ENCODE data around the gene THAP3. TPM values are rescaled to one million over a fixed set of nuclear protein-coding genes. Genes with fewer than 3 reads are reported as not detected.

Gene THAP3
- total and polyA plus RNA-seq, 9 of the 15 experiments (the other 6 are each of a cell fraction or from before 2014, with no cell fraction given) = 1.9 to 31.2 (median 18.2) TPM

DNA sequence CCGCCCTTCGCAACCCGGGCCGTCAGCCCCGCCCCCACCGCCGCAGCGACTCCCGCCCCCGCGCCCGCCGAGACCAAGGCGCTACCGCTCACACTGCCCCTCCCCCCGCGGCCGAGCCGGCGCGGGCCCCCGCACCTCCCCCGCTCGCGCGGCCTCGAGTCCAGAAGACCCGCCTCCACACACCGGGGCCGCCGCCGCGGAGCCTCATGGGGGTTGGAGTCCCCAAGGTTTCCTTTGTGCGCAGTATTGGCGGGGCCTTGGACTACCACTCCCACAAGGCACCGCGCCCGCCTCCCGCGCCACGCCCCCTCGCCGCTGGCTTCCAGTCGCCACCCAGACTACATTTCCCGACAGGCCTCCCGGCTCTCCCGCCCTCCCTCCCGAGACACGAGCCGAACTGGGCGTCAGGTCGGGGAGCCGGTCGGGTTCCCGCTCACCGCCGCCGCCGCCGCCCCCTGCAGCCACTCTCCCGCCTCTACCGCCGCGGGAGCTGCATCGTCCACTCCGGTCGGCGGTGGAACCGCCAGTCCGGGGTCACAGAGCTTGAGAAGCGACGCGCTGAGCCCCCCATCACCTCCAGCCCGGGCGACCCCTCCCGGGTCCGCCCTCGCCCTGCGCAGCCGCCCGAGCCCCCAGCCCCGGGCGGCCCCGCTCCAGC, 11.2 kb upstream of the THAP3 start, which contains the start of gene PHF13 (continued):
- TF ChIP-seq NONO (IDR thresholded peaks at IDR 0.05; ENCODE audit: low read depth in 2 of 2, low read length in 1 of 2) (peak; percentile 32 to 43; a peak in 1 of 4 replicates), NCOA1 (IDR thresholded peaks at IDR 0.05; ENCODE audit: low read depth) (no peak), ZNF217 (CRISPR knock-in tag; IDR thresholded peaks at IDR 0.05) (no peak), CSDE1 (IDR thresholded peaks at IDR 0.05) (no peak), ZFP1 (CRISPR knock-in tag; IDR thresholded peaks at IDR 0.05) (no peak), KDM2B (CRISPR knock-in tag; IDR thresholded peaks at IDR 0.05) (0 out of 2 replicates have a peak, but pooled peaks have one; percentile 49), ZNF133 (CRISPR knock-in tag; IDR thresholded peaks at IDR 0.05) (no peak), BHLHE40 (IDR thresholded peaks at IDR 0.05; ENCODE audit: low read length) (no peak), TOE1 (IDR thresholded peaks at IDR 0.05; ENCODE audit: borderline replicate concordance) (no peak; the same call in 1 of the 2 replicates), TOE1 (CRISPR knock-in tag; IDR thresholded peaks at IDR 0.05; ENCODE audit: borderline replicate concordance, low read depth) (no peak), RBM34 (IDR thresholded peaks at IDR 0.05; ENCODE audit: borderline replicate concordance, insufficient read depth, low read length) (no peak), ZNF239 (CRISPR knock-in tag; IDR thresholded peaks at IDR 0.05) (no peak), HMG20B (CRISPR knock-in tag; IDR thresholded peaks at IDR 0.05) (no peak), SRSF7 (optimal IDR thresholded peaks at IDR 0.05; ENCODE audit: low read depth, low read length) (no peak), ZNF175 (CRISPR knock-in tag; IDR thresholded peaks at IDR 0.05; ENCODE audit: low read depth) (peak; percentile 80; the same call in 1 of the 2 replicates), ZNF124 (CRISPR knock-in tag; IDR thresholded peaks at IDR 0.05) (no peak; the same call in 1 of the 2 replicates), SETDB1 (IDR thresholded peaks at IDR 0.05; ENCODE audit: low read length) (no peak), TFAM (CRISPR knock-in tag; conservative IDR thresholded peaks at IDR 0.05) (no peak), NBN (IDR thresholded peaks at IDR 0.05; ENCODE audit: low read depth) (no peak), ZNF3 (CRISPR knock-in tag; IDR thresholded peaks at IDR 0.05) (no peak), ZNF76 (CRISPR knock-in tag; IDR thresholded peaks at IDR 0.05; ENCODE audit: borderline replicate concordance) (no peak), ZNF644 (tag; IDR thresholded peaks at IDR 0.05; ENCODE audit: low read depth) (peak; percentile 97)
- TF ChIP-seq, protein P1, sequence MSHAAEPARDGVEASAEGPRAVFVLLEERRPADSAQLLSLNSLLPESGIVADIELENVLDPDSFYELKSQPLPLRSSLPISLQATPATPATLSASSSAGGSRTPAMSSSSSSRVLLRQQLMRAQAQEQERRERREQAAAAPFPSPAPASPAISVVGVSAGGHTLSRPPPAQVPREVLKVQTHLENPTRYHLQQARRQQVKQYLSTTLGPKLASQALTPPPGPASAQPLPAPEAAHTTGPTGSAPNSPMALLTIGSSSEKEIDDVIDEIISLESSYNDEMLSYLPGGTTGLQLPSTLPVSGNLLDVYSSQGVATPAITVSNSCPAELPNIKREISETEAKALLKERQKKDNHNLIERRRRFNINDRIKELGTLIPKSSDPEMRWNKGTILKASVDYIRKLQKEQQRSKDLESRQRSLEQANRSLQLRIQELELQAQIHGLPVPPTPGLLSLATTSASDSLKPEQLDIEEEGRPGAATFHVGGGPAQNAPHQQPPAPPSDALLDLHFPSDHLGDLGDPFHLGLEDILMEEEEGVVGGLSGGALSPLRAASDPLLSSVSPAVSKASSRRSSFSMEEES (CRISPR knock-in tag; IDR thresholded peaks at IDR 0.05) = no peak
- TF ChIP-seq, protein P2, sequence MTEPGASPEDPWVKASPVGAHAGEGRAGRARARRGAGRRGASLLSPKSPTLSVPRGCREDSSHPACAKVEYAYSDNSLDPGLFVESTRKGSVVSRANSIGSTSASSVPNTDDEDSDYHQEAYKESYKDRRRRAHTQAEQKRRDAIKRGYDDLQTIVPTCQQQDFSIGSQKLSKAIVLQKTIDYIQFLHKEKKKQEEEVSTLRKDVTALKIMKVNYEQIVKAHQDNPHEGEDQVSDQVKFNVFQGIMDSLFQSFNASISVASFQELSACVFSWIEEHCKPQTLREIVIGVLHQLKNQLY (CRISPR knock-in tag; conservative IDR thresholded peaks at IDR 0.05) = no peak
- TF ChIP-seq, protein P3, sequence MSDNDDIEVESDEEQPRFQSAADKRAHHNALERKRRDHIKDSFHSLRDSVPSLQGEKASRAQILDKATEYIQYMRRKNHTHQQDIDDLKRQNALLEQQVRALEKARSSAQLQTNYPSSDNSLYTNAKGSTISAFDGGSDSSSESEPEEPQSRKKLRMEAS (CRISPR knock-in tag; IDR thresholded peaks at IDR 0.05) = peak; percentile 80
- TF ChIP-seq, protein P4, sequence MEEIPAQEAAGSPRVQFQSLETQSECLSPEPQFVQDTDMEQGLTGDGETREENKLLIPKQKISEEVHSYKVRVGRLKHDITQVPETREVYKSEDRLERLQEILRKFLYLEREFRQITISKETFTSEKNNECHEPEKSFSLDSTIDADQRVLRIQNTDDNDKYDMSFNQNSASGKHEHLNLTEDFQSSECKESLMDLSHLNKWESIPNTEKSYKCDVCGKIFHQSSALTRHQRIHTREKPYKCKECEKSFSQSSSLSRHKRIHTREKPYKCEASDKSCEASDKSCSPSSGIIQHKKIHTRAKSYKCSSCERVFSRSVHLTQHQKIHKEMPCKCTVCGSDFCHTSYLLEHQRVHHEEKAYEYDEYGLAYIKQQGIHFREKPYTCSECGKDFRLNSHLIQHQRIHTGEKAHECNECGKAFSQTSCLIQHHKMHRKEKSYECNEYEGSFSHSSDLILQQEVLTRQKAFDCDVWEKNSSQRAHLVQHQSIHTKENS (CRISPR knock-in tag; IDR thresholded peaks at IDR 0.05) = no peak

Data from K562 (cell line).